Panc1 (cell line): ENCODE results near the gene OSBPL10. TPM values are rescaled to one million over a fixed set of nuclear protein-coding genes. Genes with fewer than 3 reads are reported as not detected.

Source experiments
- ATAC-seq: fragments of 200-7000 bp; cut with Tn5 transposase; 2 replicates; pipeline ENCODE4 v1.9.1; 2020; ENCODE audit warnings: mild to moderate bottlenecking, moderate library complexity
- BruUV-seq: library from RNA; stranded (reverse); fragments of 400-500 nt; replicated peaks from 2 replicates; lab custom pipeline; 2021; lab: Mats Ljungman, UMichigan
- CTCF ChIA-PET: fragments of 300-600 bp; sonication (Branson Sonifier 250); formaldehyde crosslinking; loops from one replicate; lab custom pipeline; 2022; ENCODE audit warnings: antibody characterized with exemption; lab: Charles Lee
- POLR2A ChIA-PET: fragments of 300-600 bp; sonication (Branson Sonifier 250); formaldehyde crosslinking; loops from one replicate; lab custom pipeline; 2022; ENCODE audit warnings: antibody characterized with exemption; lab: Charles Lee
- DNase-seq: peaks from one replicate; pipeline ENCODE4 v3.0.0-alpha.2; 2010; ENCODE audit warnings: low read depth, low spot score
- H3K27ac ChIP-seq: 2 replicates; pipeline ENCODE4 v1.5.1; 2011; ENCODE audit warnings: mild to moderate bottlenecking, low read length, inconsistent platforms
- H3K27me3 ChIP-seq: fragments of 200-500 bp; sonication (Bioruptor generic); 2 replicates; pipeline ENCODE4 v1.6.0; 2014; ENCODE audit warnings: low read length, inconsistent platforms; ENCODE audit not compliant: control insufficient read depth, insufficient read depth
- H3K36me3 ChIP-seq: fragments of 200-500 bp; sonication (Bioruptor generic); 2 replicates; pipeline ENCODE4 v1.5.1; 2014; ENCODE audit warnings: inconsistent platforms, mild to moderate bottlenecking, low read length, moderate library complexity; ENCODE audit not compliant: control insufficient read depth, insufficient read depth
- H3K4me1 ChIP-seq: 2 replicates; pipeline ENCODE4 v1.5.1; 2011; ENCODE audit warnings: inconsistent platforms, mild to moderate bottlenecking, low read length, moderate library complexity; ENCODE audit not compliant: control insufficient read depth, insufficient read depth
- H3K4me3 ChIP-seq, 2 experiments: 2 replicates each; pipeline ENCODE4 v1.5.1; 2011 to 2012; ENCODE audit warnings: low read depth in 2 of 2, low read length in 2 of 2, mild to moderate bottlenecking in 2 of 2, inconsistent platforms in 1 of 2, moderate library complexity in 1 of 2
- H3K9me3 ChIP-seq: fragments of 200-500 bp; sonication (Bioruptor generic); 2 replicates; pipeline ENCODE4 v1.5.1; 2014; ENCODE audit warnings: low read depth, mild to moderate bottlenecking, inconsistent platforms, low read length, moderate library complexity; ENCODE audit not compliant: control insufficient read depth, insufficient read depth
- POLR2AphosphoS5 ChIP-seq: IDR thresholded peaks from 2 replicates; pipeline ENCODE4 v1.6.1; 2012; ENCODE audit warnings: mild to moderate bottlenecking, low read depth, low read length, moderate library complexity
- SIN3A ChIP-seq: IDR thresholded peaks from 2 replicates; pipeline ENCODE4 v1.6.1; 2012; ENCODE audit warnings: low read depth, mild to moderate bottlenecking, low read length, moderate library complexity, borderline replicate concordance; ENCODE audit not compliant: insufficient read depth
- TCF7L2 ChIP-seq: IDR thresholded peaks from 2 replicates; pipeline ENCODE4 v1.6.1; 2011; ENCODE audit warnings: mild to moderate bottlenecking, low read depth, low read length, inconsistent platforms
- in situ Hi-C: cut with HindIII; loops from 2 replicates; pipeline ENCODE4 v1.10.0; 2016; ENCODE audit warnings: low sequenced_read_pairs, low pct_unique_long_range_greater_than_20kb
- intact Hi-C: fragments of 100-400 bp; cut with micrococcal nuclease; formaldehyde crosslinking; loops from one replicate; pipeline ENCODE4 v1.10.0; 2022; ENCODE audit not compliant: unreplicated experiment
- total RNA-seq: library from RNA; stranded (reverse); gene quantifications from one replicate; pipeline ENCODE4 v1.2.1, GENCODE V29; 2021; ENCODE audit not compliant: unreplicated experiment
- TF ChIP-seq, protein P1 (sequence below), 2 experiments: IDR thresholded peaks; 2 replicates each; pipeline ENCODE4 v1.6.1; 2011 to 2012; ENCODE audit warnings: low read depth in 2 of 2, control low read depth in 1 of 2, low read length in 1 of 2, mild to moderate bottlenecking in 1 of 2, moderate library complexity in 1 of 2; ENCODE audit not compliant: insufficient read depth in 1 of 2
- TF ChIP-seq, protein P2 (sequence below): fragments of 450-650 bp; IDR thresholded peaks from 2 replicates; pipeline ENCODE4 v1.5.1; 2017; ENCODE audit warnings: mild to moderate bottlenecking

The OSBPL10 gene
- total RNA-seq, 1 experiment from 2014 or later: 88.1 TPM

DNA sequence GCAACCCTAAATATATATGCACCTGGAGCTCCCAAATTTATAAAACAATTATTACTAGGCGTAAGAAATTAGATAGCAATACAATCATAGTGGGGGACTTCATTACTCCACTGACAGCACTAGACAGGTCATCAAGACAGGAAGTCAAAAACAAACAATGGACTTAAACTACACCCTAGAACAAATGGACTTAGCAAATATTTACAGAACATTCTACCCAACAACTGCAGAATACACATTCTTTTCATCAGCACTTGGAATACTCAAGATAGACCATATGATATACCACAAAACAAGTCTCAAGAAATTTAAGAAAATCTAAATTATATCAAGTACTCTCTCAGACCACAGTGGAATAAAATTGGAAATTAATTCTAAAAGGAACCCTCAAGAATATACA, 201.5 kb downstream of the OSBPL10 start:
- intact Hi-C loops (no loop called here), in situ Hi-C loops (no loop called here)
- Histone ChIP-seq H3K9me3 (no peaks in the 10 kb centered on the region), H3K4me1 (no peaks in the 10 kb centered on the region), H3K27ac (no peak overlapping the region), H3K4me3 (no peak overlapping the region), H3K36me3 (no peaks in the 10 kb centered on the region), H3K27me3 (no peaks in the 10 kb centered on the region)
- POLR2A ChIA-PET: no interaction called here
- BruUV-seq: no TSS peak
- TF ChIP-seq, protein P1, sequence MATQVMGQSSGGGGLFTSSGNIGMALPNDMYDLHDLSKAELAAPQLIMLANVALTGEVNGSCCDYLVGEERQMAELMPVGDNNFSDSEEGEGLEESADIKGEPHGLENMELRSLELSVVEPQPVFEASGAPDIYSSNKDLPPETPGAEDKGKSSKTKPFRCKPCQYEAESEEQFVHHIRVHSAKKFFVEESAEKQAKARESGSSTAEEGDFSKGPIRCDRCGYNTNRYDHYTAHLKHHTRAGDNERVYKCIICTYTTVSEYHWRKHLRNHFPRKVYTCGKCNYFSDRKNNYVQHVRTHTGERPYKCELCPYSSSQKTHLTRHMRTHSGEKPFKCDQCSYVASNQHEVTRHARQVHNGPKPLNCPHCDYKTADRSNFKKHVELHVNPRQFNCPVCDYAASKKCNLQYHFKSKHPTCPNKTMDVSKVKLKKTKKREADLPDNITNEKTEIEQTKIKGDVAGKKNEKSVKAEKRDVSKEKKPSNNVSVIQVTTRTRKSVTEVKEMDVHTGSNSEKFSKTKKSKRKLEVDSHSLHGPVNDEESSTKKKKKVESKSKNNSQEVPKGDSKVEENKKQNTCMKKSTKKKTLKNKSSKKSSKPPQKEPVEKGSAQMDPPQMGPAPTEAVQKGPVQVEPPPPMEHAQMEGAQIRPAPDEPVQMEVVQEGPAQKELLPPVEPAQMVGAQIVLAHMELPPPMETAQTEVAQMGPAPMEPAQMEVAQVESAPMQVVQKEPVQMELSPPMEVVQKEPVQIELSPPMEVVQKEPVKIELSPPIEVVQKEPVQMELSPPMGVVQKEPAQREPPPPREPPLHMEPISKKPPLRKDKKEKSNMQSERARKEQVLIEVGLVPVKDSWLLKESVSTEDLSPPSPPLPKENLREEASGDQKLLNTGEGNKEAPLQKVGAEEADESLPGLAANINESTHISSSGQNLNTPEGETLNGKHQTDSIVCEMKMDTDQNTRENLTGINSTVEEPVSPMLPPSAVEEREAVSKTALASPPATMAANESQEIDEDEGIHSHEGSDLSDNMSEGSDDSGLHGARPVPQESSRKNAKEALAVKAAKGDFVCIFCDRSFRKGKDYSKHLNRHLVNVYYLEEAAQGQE (IDR thresholded peaks at IDR 0.05; ENCODE audit: insufficient read depth in 1 of 2, low read depth in 2 of 2, low read length in 1 of 2): no peak
- TF ChIP-seq POLR2AphosphoS5 (no peak), TCF7L2 (no peak), SIN3A (no peak)
- TF ChIP-seq, protein P2, sequence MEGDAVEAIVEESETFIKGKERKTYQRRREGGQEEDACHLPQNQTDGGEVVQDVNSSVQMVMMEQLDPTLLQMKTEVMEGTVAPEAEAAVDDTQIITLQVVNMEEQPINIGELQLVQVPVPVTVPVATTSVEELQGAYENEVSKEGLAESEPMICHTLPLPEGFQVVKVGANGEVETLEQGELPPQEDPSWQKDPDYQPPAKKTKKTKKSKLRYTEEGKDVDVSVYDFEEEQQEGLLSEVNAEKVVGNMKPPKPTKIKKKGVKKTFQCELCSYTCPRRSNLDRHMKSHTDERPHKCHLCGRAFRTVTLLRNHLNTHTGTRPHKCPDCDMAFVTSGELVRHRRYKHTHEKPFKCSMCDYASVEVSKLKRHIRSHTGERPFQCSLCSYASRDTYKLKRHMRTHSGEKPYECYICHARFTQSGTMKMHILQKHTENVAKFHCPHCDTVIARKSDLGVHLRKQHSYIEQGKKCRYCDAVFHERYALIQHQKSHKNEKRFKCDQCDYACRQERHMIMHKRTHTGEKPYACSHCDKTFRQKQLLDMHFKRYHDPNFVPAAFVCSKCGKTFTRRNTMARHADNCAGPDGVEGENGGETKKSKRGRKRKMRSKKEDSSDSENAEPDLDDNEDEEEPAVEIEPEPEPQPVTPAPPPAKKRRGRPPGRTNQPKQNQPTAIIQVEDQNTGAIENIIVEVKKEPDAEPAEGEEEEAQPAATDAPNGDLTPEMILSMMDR: no peak
- DNase-seq: no peak
- CTCF ChIA-PET: no interaction called here
- no peak for ATAC-seq

DNA sequence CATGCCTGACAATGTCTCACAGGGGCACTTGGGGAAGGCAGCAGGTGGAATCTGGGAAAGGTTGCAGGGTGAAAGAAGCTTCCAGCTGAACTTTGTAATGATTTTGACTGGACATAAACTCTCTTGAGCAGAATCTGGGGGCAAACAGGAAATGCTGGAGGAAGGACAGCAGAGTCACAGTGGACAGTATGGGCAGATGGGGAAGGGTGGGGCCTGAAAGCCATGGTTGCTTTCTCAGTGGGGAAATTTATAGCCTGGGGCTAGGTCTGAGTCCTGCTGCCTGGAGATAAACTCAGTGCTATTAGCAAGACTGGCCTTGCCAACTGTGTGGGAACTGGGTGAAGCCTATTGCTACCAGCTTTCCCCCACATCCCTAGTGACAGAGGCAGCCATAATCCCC, 203.2 kb downstream of the OSBPL10 start:
- in situ Hi-C loops: no loop called here
- Histone ChIP-seq H3K4me3 (no peak overlapping the region), H3K27me3 (no peaks in the 10 kb centered on the region), H3K9me3 (no peaks in the 10 kb centered on the region), H3K36me3 (no peaks in the 10 kb centered on the region), H3K4me1 (no peaks in the 10 kb centered on the region), H3K27ac (no peak overlapping the region)
- DNase-seq (no peak), ATAC-seq (no peak)
- ChIA-PET POLR2A (interaction anchor here (0.6 kb wide), 1 partner anchor 22 kb away, joined by 10 read pairs; no protein-coding TSS in a partner anchor), CTCF (no interaction called here)
- TF ChIP-seq SIN3A (no peak), TCF7L2 (no peak), POLR2AphosphoS5 (no peak)
- TF ChIP-seq, protein P2: no peak
- TF ChIP-seq, protein P1 (IDR thresholded peaks at IDR 0.05; ENCODE audit: insufficient read depth in 1 of 2, low read depth in 2 of 2, low read length in 1 of 2): no peak
- no TSS peak for BruUV-seq
- intact Hi-C loops: no loop called here
